22Rv1 (cell line): ENCODE measurements around the gene CITED1.

ENCODE experiments used
- H3K27ac ChIP-seq: fragments of 450-650 bp; 2 replicates; pipeline ENCODE4 v1.5.1; 2017
- CTCF ChIP-seq: fragments of 450-650 bp; IDR thresholded peaks from 2 replicates; pipeline ENCODE4 v1.5.1; 2017; ENCODE audit warnings: mild to moderate bottlenecking
- ZFX ChIP-seq: fragments of 450-650 bp; IDR thresholded peaks from 2 replicates; pipeline ENCODE4 v1.6.1; 2017; ENCODE audit warnings: antibody characterized with exemption, borderline replicate concordance

CITED1 gene

GRCh38 chrX:72268597-72269365 lies 36.9 kb downstream of the CITED1 start:
- TF ChIP-seq CTCF, result no peak
- TF ChIP-seq ZFX, result no peak
- no peak overlapping the region for H3K27ac ChIP-seq

- H3K27ac ChIP-seq, result no peak overlapping the region
- TF ChIP-seq CTCF (no peak), ZFX (no peak)
Measured at GRCh38 chrX:72265263-72265662, 40.5 kb downstream of the CITED1 start.

- no peak overlapping the region for H3K27ac ChIP-seq
- TF ChIP-seq CTCF, result no peak
- no peak for TF ChIP-seq ZFX
Measured at GRCh38 chrX:72262077-72262476, 43.6 kb downstream of the CITED1 start.

GRCh38 chrX:72260448-72260847 lies 45.3 kb downstream of the CITED1 start:
- H3K27ac ChIP-seq, result no peak overlapping the region
- no peak for TF ChIP-seq ZFX

- TF ChIP-seq ZFX, result no peak
- no peak for TF ChIP-seq CTCF
- no peak overlapping the region for H3K27ac ChIP-seq
Measured at GRCh38 chrX:72258174-72258573, 47.5 kb downstream of the CITED1 start.

- TF ChIP-seq CTCF (no peak), ZFX (no peak)
Measured at GRCh38 chrX:72255864-72256263, 49.9 kb downstream of the CITED1 start.

GRCh38 chrX:72255445-72255844 lies 50.3 kb downstream of the CITED1 start:
- TF ChIP-seq CTCF (no peak), ZFX (no peak)
- H3K27ac ChIP-seq, result no peak overlapping the region

More at GRCh38 chrX:72255864-72256263, 49.9 kb downstream of the CITED1 start:
- H3K27ac ChIP-seq, result no peak overlapping the region
